ENCODE results near the gene GM2A. TPM values are rescaled to one million over a fixed set of nuclear protein-coding genes. Genes with fewer than 3 reads are reported as not detected.
A peak's percentile ranks its signal among the peaks of the same experiment; 100 is the strongest.

The GM2A gene
- total RNA-seq, 6 donors from 2014 or later = 27.2 to 129 (median 59.0) TPM

DNA sequence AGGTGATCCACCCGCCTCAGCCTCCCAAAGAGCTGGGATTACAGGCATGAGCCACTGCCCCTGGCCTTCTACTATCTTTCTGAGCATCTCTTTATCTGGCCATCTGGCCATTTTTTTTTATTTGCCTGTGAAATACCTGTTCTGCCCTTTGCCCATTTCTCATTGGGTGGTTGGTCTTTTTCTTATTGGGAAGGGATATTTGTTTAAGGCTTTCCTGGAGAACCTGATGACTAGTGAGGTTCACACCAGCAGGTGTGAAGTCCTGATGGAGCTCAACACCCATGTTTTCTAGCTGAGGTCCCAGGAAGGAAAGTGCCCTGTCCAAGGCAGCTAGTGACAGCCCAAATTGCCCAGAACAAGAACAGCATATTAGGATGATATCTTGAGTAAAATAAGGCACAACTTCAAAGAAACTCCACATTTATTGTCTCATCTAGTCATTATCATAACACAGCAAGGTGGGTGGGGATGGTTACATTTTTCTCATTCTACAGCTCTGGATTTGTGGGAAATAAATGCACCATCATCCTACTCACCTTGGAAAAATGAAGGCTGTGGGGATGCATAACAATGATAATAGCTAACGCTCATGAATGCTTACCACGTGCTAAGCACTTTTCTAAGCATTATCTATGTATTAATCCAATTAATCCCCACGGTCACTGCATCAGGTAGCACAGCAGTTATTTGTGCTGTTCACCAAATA is 30.3 kb downstream of the GM2A start:
- ATAC-seq (ENCODE audit: low FRiP score in 2 of 2) (no peak), DNase-seq (no peak)
- H3K27ac ChIP-seq = no peak overlapping the region
- no peaks in the 10 kb centered on the region for H3K27me3 ChIP-seq
- TF ChIP-seq, protein P1, sequence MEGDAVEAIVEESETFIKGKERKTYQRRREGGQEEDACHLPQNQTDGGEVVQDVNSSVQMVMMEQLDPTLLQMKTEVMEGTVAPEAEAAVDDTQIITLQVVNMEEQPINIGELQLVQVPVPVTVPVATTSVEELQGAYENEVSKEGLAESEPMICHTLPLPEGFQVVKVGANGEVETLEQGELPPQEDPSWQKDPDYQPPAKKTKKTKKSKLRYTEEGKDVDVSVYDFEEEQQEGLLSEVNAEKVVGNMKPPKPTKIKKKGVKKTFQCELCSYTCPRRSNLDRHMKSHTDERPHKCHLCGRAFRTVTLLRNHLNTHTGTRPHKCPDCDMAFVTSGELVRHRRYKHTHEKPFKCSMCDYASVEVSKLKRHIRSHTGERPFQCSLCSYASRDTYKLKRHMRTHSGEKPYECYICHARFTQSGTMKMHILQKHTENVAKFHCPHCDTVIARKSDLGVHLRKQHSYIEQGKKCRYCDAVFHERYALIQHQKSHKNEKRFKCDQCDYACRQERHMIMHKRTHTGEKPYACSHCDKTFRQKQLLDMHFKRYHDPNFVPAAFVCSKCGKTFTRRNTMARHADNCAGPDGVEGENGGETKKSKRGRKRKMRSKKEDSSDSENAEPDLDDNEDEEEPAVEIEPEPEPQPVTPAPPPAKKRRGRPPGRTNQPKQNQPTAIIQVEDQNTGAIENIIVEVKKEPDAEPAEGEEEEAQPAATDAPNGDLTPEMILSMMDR (IDR thresholded peaks at IDR 0.05) = no peak
- no peak for TF ChIP-seq EP300 (IDR thresholded peaks at IDR 0.05)
- no peak for TF ChIP-seq POLR2A (IDR thresholded peaks at IDR 0.05)
- TF ChIP-seq POLR2AphosphoS5 (IDR thresholded peaks at IDR 0.05) = no peak
- no peak overlapping the region for H3K4me3 ChIP-seq
- no peaks in the 10 kb centered on the region for H3K4me1 ChIP-seq
- H3K36me3 ChIP-seq = no peaks in the 10 kb centered on the region
- WGBS, 2 donors = 79 to 91% methylated on average over 4 of the region's 4 CpGs
- no peaks in the 10 kb centered on the region for H3K9me3 ChIP-seq

DNA sequence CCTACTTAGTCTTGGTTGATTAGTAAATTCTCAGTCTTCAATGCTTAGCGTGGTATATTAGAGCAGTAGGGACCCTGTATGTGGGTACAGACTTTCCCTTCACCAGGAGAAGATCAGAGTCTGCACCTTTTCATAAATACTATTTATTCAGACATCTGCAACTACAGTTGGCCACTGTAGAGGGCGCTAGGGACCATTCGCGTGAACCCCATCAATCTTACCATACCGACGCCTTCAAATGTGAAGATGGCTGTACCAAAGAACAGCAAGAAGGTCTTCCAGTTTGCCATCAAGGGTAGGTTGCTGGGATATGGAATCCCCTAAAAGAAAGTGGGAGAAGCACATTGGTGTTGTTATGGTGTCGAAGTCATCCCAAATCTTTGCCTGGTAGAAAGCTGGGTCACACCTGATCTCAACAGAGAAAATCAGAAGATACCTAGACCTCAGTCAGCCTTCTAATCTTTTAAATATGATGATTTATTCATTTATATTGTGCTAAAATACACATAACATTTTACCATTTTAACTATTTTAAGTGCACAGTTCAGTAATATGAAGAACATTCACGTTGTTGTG is 31.5 kb downstream of the GM2A start:
- TF ChIP-seq, protein P1 (IDR thresholded peaks at IDR 0.05) = peak in 2 of 6 experiments; percentile 6 to 20
- no peak for TF ChIP-seq POLR2A (IDR thresholded peaks at IDR 0.05)
- ATAC-seq (ENCODE audit: low FRiP score in 2 of 2) = no peak
- Histone ChIP-seq H3K9me3 (no peaks in the 10 kb centered on the region), H3K4me1 (no peaks in the 10 kb centered on the region), H3K36me3 (no peaks in the 10 kb centered on the region), H3K4me3 (no peak overlapping the region), H3K27me3 (no peaks in the 10 kb centered on the region), H3K27ac (no peak overlapping the region)
- WGBS, 2 donors = 34 to 42% methylated on average over 8 of the region's 8 CpGs
- no peak for DNase-seq

DNA sequence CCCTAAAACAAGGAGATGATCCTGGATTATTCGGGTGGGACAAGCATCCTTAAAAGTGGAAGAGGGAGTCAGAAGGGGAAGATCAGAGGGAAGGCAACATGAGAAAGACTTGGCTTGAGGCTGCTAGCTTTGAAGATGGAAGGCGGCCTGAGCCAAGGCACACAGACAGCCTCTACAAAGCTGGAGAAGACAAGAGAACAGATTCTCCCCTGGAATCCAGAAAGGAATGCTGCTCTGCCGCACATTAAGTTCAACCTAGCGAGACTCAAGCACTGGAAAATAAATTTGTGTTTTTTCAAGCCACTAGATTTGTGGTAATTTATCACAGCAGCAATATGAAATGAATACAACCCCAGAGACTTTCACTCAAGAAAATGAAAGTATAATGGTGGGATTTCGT is 32.7 kb downstream of the GM2A start:
- no peak for DNase-seq
- WGBS, 2 donors = 77 to 81% methylated on average over 5 of the region's 5 CpGs

DNA sequence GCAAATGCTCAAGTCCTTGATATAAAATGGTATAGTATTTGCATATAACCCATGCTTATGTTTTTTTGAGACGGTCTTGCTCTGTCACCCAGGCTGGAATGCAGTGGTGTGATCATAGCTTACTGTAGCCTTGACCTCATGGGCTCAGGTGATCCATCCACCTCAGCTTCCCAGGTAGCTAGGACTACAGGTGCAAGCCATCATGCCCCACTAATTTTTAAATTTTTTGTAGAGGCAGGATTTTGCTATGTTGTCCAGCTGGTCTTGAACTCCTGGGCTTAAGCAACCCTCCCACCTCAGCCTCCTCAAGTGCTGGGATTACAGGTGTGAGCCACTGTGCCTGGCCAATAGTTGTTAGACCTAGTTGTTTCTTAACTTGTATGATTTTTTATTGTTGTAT is 33.3 kb downstream of the GM2A start:
- H3K4me1 ChIP-seq = no peaks in the 10 kb centered on the region
- no peak for TF ChIP-seq POLR2A (IDR thresholded peaks at IDR 0.05)
- no peak for TF ChIP-seq POLR2AphosphoS5 (IDR thresholded peaks at IDR 0.05)
- TF ChIP-seq EP300 (IDR thresholded peaks at IDR 0.05) = no peak
- TF ChIP-seq, protein P1 (IDR thresholded peaks at IDR 0.05) = no peak
- no peaks in the 10 kb centered on the region for H3K36me3 ChIP-seq
- WGBS, 2 donors = 91% methylated on average over 1 of the region's 1 CpG
- no peak overlapping the region for H3K27ac ChIP-seq
- no peak overlapping the region for H3K4me3 ChIP-seq
- no peaks in the 10 kb centered on the region for H3K9me3 ChIP-seq
- DNase-seq = no peak
- ATAC-seq (ENCODE audit: low FRiP score in 2 of 2) = no peak
- no peaks in the 10 kb centered on the region for H3K27me3 ChIP-seq

More for the DNA sequence above, 32.7 kb downstream of the GM2A start:
- Histone ChIP-seq H3K4me3 (no peak overlapping the region), H3K27me3 (no peaks in the 10 kb centered on the region), H3K4me1 (no peaks in the 10 kb centered on the region), H3K9me3 (no peaks in the 10 kb centered on the region), H3K36me3 (no peaks in the 10 kb centered on the region), H3K27ac (no peak overlapping the region)
- ATAC-seq (ENCODE audit: low FRiP score in 2 of 2) = no peak
- no peak for TF ChIP-seq EP300 (IDR thresholded peaks at IDR 0.05)
- TF ChIP-seq, protein P1 (IDR thresholded peaks at IDR 0.05) = no peak
- TF ChIP-seq POLR2AphosphoS5 (IDR thresholded peaks at IDR 0.05) = no peak
- TF ChIP-seq POLR2A (IDR thresholded peaks at IDR 0.05) = no peak

DNA sequence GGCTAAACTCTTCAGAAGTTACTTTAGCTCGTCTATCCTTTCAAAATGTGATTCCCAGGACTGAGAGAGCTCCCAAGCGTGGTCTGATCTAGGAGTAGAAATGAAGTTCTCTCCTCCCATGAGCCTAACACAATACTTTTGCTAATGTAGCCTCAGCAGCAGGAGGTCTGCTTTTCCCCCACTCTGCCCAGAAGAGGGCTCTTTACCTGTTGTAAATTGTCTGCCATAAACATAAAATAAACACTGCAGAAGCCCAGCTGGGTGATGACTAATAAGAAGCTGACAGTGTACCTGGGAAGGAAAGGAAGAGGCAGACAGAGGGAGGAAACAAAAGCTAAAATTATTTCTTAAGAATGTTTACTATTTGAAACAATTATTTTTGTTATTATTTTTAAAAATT is 35.2 kb downstream of the GM2A start:
- ATAC-seq (ENCODE audit: low FRiP score in 2 of 2) = no peak
- H3K27me3 ChIP-seq = no peaks in the 10 kb centered on the region
- H3K27ac ChIP-seq = no peak overlapping the region
- TF ChIP-seq, protein P1 (IDR thresholded peaks at IDR 0.05) = no peak
- TF ChIP-seq POLR2A (IDR thresholded peaks at IDR 0.05) = no peak
- TF ChIP-seq POLR2AphosphoS5 (IDR thresholded peaks at IDR 0.05) = no peak
- TF ChIP-seq EP300 (IDR thresholded peaks at IDR 0.05) = no peak
- H3K4me1 ChIP-seq = no peaks in the 10 kb centered on the region
- no peak for DNase-seq
- no peak overlapping the region for H3K4me3 ChIP-seq
- WGBS, 2 donors = 48 to 67% methylated on average over 2 of the region's 2 CpGs
- no peaks in the 10 kb centered on the region for H3K9me3 ChIP-seq
- no peaks in the 10 kb centered on the region for H3K36me3 ChIP-seq

All from upper lobe of left lung (tissue), 6 donors.